Measurements from ENCODE around the gene SRPK3.
A peak's percentile ranks its signal among the peaks of the same experiment; 100 is the strongest.

SRPK3 gene

GRCh38 chrX:153738056-153738605, 42.7 kb upstream of the SRPK3 start:
- TF ChIP-seq MAX (IDR thresholded peaks at IDR 0.05) (no peak), REST (IDR thresholded peaks at IDR 0.05; ENCODE audit: low read depth) (no peak), FOXM1 (IDR thresholded peaks at IDR 0.05; ENCODE audit: borderline replicate concordance, low read depth) (no peak), EP300 (IDR thresholded peaks at IDR 0.05; ENCODE audit: borderline replicate concordance) (no peak), ZBTB7A (IDR thresholded peaks at IDR 0.05; ENCODE audit: low read depth) (no peak)

- TF ChIP-seq ZBTB7A (IDR thresholded peaks at IDR 0.05; ENCODE audit: low read depth) (no peak), TCF12 (IDR thresholded peaks at IDR 0.05; ENCODE audit: low read depth) (no peak), EGR1 (IDR thresholded peaks at IDR 0.05) (no peak), RAD21 (IDR thresholded peaks at IDR 0.05; ENCODE audit: low read depth) (no peak), NFIC (IDR thresholded peaks at IDR 0.05) (no peak), TEAD4 (IDR thresholded peaks at IDR 0.05) (no peak), USF1 (IDR thresholded peaks at IDR 0.05) (no peak), CREB1 (IDR thresholded peaks at IDR 0.05; ENCODE audit: low read depth) (no peak), REST (IDR thresholded peaks at IDR 0.05; ENCODE audit: low read depth) (no peak), YY1 (IDR thresholded peaks at IDR 0.05; ENCODE audit: low read depth) (no peak), MAX (IDR thresholded peaks at IDR 0.05) (no peak), TAF1 (IDR thresholded peaks at IDR 0.05; ENCODE audit: low read depth) (no peak), EP300 (IDR thresholded peaks at IDR 0.05; ENCODE audit: borderline replicate concordance) (no peak), FOXM1 (IDR thresholded peaks at IDR 0.05; ENCODE audit: borderline replicate concordance, low read depth) (no peak), CEBPB (IDR thresholded peaks at IDR 0.05) (no peak)
Observed at GRCh38 chrX:153739754-153740486, 40.9 kb upstream of the SRPK3 start.

GRCh38 chrX:153740631-153741222, 40.1 kb upstream of the SRPK3 start:
- TF ChIP-seq EGR1 (IDR thresholded peaks at IDR 0.05), result no peak
- no peak for TF ChIP-seq CREB1 (IDR thresholded peaks at IDR 0.05; ENCODE audit: low read depth)
- no peak for TF ChIP-seq EP300 (IDR thresholded peaks at IDR 0.05; ENCODE audit: borderline replicate concordance)
- no peak for TF ChIP-seq FOXM1 (IDR thresholded peaks at IDR 0.05; ENCODE audit: borderline replicate concordance, low read depth)

- no peak for TF ChIP-seq FOXM1 (IDR thresholded peaks at IDR 0.05; ENCODE audit: borderline replicate concordance, low read depth)
Observed at GRCh38 chrX:153741446-153741845, 39.4 kb upstream of the SRPK3 start.

- TF ChIP-seq NFIC (IDR thresholded peaks at IDR 0.05) (no peak), CEBPB (IDR thresholded peaks at IDR 0.05) (no peak), USF1 (IDR thresholded peaks at IDR 0.05) (no peak)
Observed at GRCh38 chrX:153744210-153745066, 36.4 kb upstream of the SRPK3 start.

- TF ChIP-seq MAX (IDR thresholded peaks at IDR 0.05), result peak; percentile 61
Observed at GRCh38 chrX:153745067-153745433, 35.8 kb upstream of the SRPK3 start.
